ENCODE measurements around the gene LDLRAD4. TPM values are rescaled to one million over a fixed set of nuclear protein-coding genes. Genes with fewer than 3 reads are reported as not detected.

The LDLRAD4 gene
- total RNA-seq, 1 experiment from 2014 or later: 3.6 TPM

GRCh38 chr18:13437796-13438506, 219.4 kb downstream of the LDLRAD4 start:
- no TSS peak for BruUV-seq (replicated peaks)
- Histone ChIP-seq H3K9me3 (ENCODE audit: low read depth, low read length, poor library complexity, severe bottlenecking) (no peaks in the 10 kb centered on the region), H3K36me3 (ENCODE audit: insufficient read depth, low read length, poor library complexity, severe bottlenecking) (no peaks in the 10 kb centered on the region), H3K4me1 (ENCODE audit: insufficient read depth, low read length, poor library complexity, severe bottlenecking) (peaks cover 14% of the 10 kb centered on the region), H3K4me3 (ENCODE audit: low read depth, low read length, poor library complexity, severe bottlenecking) (no peak overlapping the region), H3K27me3 (replicated peaks; ENCODE audit: insufficient read depth, low read depth, low read length, poor library complexity) (no peaks in the 10 kb centered on the region), H3K27ac (ENCODE audit: low read depth, low read length, poor library complexity, severe bottlenecking) (no peak overlapping the region)
- CTCF ChIA-PET: no interaction called here
- DNase-seq (ENCODE audit: low spot score): no peak
- POLR2A ChIA-PET (ENCODE audit: low non-redundant PET): no interaction called here
- TF ChIP-seq CTCF (conservative IDR thresholded peaks at IDR 0.05; ENCODE audit: low read depth, low read length) (no peak), EZH2 (IDR thresholded peaks at IDR 0.05; ENCODE audit: borderline replicate concordance, low read depth, low read length, poor library complexity, severe bottlenecking) (no peak)
- intact Hi-C loops (cut with micrococcal nuclease; ENCODE audit: unreplicated experiment): no loop called here

GRCh38 chr18:13438507-13439056, 220.0 kb downstream of the LDLRAD4 start:
- no peak for TF ChIP-seq CTCF (conservative IDR thresholded peaks at IDR 0.05; ENCODE audit: low read depth, low read length)
- TF ChIP-seq EZH2 (IDR thresholded peaks at IDR 0.05; ENCODE audit: borderline replicate concordance, low read depth, low read length, poor library complexity, severe bottlenecking): no peak
- ChIA-PET POLR2A (ENCODE audit: low non-redundant PET) (no interaction called here), CTCF (no interaction called here)
- H3K4me1 ChIP-seq (ENCODE audit: insufficient read depth, low read length, poor library complexity, severe bottlenecking): peaks cover 12% of the 10 kb centered on the region
- no peak overlapping the region for H3K4me3 ChIP-seq (ENCODE audit: low read depth, low read length, poor library complexity, severe bottlenecking)
- no peaks in the 10 kb centered on the region for H3K36me3 ChIP-seq (ENCODE audit: insufficient read depth, low read length, poor library complexity, severe bottlenecking)
- no peaks in the 10 kb centered on the region for H3K9me3 ChIP-seq (ENCODE audit: low read depth, low read length, poor library complexity, severe bottlenecking)
- no TSS peak for BruUV-seq (replicated peaks)
- no peak overlapping the region for H3K27ac ChIP-seq (ENCODE audit: low read depth, low read length, poor library complexity, severe bottlenecking)
- intact Hi-C loops (cut with micrococcal nuclease; ENCODE audit: unreplicated experiment): no loop called here
- DNase-seq (ENCODE audit: low spot score): no peak
- H3K27me3 ChIP-seq (replicated peaks; ENCODE audit: insufficient read depth, low read depth, low read length, poor library complexity): no peaks in the 10 kb centered on the region

- no peak for DNase-seq (ENCODE audit: low spot score)
- Histone ChIP-seq H3K36me3 (ENCODE audit: insufficient read depth, low read length, poor library complexity, severe bottlenecking) (no peaks in the 10 kb centered on the region), H3K27ac (ENCODE audit: low read depth, low read length, poor library complexity, severe bottlenecking) (no peak overlapping the region), H3K4me3 (ENCODE audit: low read depth, low read length, poor library complexity, severe bottlenecking) (no peak overlapping the region), H3K27me3 (replicated peaks; ENCODE audit: insufficient read depth, low read depth, low read length, poor library complexity) (no peaks in the 10 kb centered on the region), H3K9me3 (ENCODE audit: low read depth, low read length, poor library complexity, severe bottlenecking) (no peaks in the 10 kb centered on the region), H3K4me1 (ENCODE audit: insufficient read depth, low read length, poor library complexity, severe bottlenecking) (peaks cover 10% of the 10 kb centered on the region)
- TF ChIP-seq CTCF (conservative IDR thresholded peaks at IDR 0.05; ENCODE audit: low read depth, low read length): no peak
- TF ChIP-seq EZH2 (IDR thresholded peaks at IDR 0.05; ENCODE audit: borderline replicate concordance, low read depth, low read length, poor library complexity, severe bottlenecking): no peak
- no TSS peak for BruUV-seq (replicated peaks)
- ChIA-PET CTCF (no interaction called here), POLR2A (ENCODE audit: low non-redundant PET) (no interaction called here)
- intact Hi-C loops (cut with micrococcal nuclease; ENCODE audit: unreplicated experiment): no loop called here
Measured at GRCh38 chr18:13439461-13439860, 220.9 kb downstream of the LDLRAD4 start.

Data from A673 (cell line).